ENCODE data around the gene BAIAP2L2.

DNA sequence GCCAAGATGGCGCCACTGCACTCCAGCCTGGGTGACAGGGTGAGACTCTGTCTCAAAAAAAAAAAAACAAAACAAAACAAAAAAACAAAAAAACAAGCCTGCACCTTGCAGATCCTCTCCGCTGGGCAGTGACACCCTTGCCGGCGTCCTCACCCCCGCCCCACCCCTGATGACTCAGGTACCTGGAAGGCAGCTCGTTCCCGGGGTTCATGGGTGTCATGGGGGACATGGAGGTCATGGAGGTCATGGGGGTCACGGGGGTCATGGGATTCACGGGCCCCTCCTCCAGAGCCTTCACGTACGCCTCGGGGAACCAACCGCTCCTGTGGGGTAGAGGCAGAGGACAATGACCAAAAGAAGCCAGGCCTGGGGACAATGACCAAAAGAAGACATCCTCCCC, 23.5 kb downstream of the BAIAP2L2 start:
- TF ChIP-seq POLR2AphosphoS5 (IDR thresholded peaks at IDR 0.05; ENCODE audit: insufficient read depth, low read depth, low read length): no peak
- no peak for TF ChIP-seq MYC (IDR thresholded peaks at IDR 0.05; ENCODE audit: low read depth, low read length)
- TF ChIP-seq, protein P1, sequence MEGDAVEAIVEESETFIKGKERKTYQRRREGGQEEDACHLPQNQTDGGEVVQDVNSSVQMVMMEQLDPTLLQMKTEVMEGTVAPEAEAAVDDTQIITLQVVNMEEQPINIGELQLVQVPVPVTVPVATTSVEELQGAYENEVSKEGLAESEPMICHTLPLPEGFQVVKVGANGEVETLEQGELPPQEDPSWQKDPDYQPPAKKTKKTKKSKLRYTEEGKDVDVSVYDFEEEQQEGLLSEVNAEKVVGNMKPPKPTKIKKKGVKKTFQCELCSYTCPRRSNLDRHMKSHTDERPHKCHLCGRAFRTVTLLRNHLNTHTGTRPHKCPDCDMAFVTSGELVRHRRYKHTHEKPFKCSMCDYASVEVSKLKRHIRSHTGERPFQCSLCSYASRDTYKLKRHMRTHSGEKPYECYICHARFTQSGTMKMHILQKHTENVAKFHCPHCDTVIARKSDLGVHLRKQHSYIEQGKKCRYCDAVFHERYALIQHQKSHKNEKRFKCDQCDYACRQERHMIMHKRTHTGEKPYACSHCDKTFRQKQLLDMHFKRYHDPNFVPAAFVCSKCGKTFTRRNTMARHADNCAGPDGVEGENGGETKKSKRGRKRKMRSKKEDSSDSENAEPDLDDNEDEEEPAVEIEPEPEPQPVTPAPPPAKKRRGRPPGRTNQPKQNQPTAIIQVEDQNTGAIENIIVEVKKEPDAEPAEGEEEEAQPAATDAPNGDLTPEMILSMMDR (IDR thresholded peaks at IDR 0.05; ENCODE audit: extremely low read depth in 1 of 2, insufficient read depth in 1 of 2, low read depth in 1 of 2, low read length in 2 of 2): no peak
- no peak for TF ChIP-seq EZH2 (IDR thresholded peaks at IDR 0.05; ENCODE audit: borderline replicate concordance, low read depth, low read length, severe bottlenecking)
- TF ChIP-seq POLR2A (IDR thresholded peaks at IDR 0.05; ENCODE audit: low read depth, low read length): no peak
- TF ChIP-seq, protein P2, sequence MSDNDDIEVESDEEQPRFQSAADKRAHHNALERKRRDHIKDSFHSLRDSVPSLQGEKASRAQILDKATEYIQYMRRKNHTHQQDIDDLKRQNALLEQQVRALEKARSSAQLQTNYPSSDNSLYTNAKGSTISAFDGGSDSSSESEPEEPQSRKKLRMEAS (IDR thresholded peaks at IDR 0.05; ENCODE audit: insufficient read depth, insufficient read length): no peak
